NB4 (cell line): ENCODE measurements around the gene COL21A1.

Source experiments
- DNase-seq: peaks from one replicate; pipeline ENCODE4 v3.0.0; 2010; ENCODE audit warnings: low read depth
- H3K4me3 ChIP-seq: one replicate; pipeline ENCODE4 v1.5.1; 2011; ENCODE audit warnings: mild to moderate bottlenecking, low read depth, low read length, moderate library complexity
- MAX ChIP-seq: IDR thresholded peaks from 2 replicates; pipeline ENCODE4 v1.6.1; 2011; ENCODE audit warnings: low read depth, low read length
- MYC ChIP-seq: IDR thresholded peaks from 2 replicates; pipeline ENCODE4 v1.6.1; 2011; ENCODE audit warnings: low read depth, low read length
- POLR2A ChIP-seq: IDR thresholded peaks from 2 replicates; pipeline ENCODE4 v1.6.1; 2011; ENCODE audit warnings: mild to moderate bottlenecking; ENCODE audit not compliant: insufficient read length; ENCODE audit errors: extremely low read depth
- TF ChIP-seq, protein P1 (sequence below): IDR thresholded peaks from one replicate; pipeline ENCODE4 v1.5.1; 2012; ENCODE audit warnings: low read depth, low read length

Gene COL21A1

DNA sequence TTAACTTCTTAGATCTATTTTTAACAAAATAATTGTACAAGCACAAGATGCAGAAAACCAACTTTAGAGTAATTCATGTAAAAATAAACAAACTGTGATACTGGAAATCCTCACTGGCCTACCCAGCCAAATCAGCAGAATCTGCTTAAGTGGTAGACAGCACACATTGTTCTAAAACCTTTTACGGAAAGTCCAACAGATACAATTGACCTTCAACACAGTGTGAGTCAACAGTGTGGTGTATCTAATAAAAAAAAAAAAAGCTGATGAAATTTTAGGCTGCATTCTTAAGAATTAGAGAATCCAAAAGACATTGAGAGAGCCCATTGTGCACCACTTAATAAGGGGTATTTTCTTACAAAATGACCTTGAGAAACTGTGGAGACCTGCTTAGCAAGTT, 174.5 kb downstream of the COL21A1 start:
- no peak for TF ChIP-seq MYC
- TF ChIP-seq MAX: no peak
- no peak for DNase-seq
- H3K4me3 ChIP-seq: no peak overlapping the region

DNA sequence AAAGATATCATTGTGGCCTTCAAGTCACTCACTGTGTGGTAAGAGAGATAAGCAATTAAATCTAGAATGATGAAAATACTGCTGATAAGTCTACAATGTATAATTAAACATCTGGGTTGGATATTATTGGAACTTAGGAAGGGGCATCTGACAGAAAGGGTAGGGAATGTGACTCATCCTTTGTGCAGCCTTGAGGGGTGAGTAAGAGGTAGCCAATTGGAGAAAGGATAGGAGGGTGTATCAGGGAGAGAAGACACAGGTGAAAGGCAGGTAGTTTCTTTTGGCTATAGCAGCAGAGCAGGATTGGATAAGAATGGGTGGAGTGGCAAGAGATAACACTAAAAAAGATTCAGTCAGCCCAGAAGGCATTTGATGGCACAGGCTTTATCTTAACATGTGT, 182.0 kb downstream of the COL21A1 start:
- TF ChIP-seq POLR2A: no peak
- TF ChIP-seq, protein P1, sequence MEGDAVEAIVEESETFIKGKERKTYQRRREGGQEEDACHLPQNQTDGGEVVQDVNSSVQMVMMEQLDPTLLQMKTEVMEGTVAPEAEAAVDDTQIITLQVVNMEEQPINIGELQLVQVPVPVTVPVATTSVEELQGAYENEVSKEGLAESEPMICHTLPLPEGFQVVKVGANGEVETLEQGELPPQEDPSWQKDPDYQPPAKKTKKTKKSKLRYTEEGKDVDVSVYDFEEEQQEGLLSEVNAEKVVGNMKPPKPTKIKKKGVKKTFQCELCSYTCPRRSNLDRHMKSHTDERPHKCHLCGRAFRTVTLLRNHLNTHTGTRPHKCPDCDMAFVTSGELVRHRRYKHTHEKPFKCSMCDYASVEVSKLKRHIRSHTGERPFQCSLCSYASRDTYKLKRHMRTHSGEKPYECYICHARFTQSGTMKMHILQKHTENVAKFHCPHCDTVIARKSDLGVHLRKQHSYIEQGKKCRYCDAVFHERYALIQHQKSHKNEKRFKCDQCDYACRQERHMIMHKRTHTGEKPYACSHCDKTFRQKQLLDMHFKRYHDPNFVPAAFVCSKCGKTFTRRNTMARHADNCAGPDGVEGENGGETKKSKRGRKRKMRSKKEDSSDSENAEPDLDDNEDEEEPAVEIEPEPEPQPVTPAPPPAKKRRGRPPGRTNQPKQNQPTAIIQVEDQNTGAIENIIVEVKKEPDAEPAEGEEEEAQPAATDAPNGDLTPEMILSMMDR: no peak
- TF ChIP-seq MYC: no peak
- no peak for TF ChIP-seq MAX
- H3K4me3 ChIP-seq: no peak overlapping the region
- DNase-seq: no peak

DNA sequence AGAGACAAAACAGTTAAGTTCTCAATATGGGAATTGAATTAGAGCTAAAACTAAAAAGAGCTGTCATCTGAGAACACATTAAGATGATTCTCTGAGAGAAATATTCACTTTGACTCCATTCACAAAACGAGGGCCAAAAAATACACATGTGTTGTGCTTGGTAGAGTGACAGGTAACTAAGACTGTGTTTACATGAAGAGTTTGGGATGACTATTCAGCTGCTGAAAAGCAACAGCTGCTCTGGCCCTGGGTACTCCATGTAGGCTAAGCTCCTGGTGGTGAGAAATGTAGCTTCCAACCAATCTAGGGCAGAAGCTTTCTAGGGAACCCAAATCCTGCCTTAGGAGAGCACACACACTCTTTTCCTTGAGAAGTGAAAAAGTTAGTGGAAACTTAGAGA, 184.5 kb downstream of the COL21A1 start:
- DNase-seq: no peak
- no peak overlapping the region for H3K4me3 ChIP-seq
- TF ChIP-seq POLR2A (no peak), MYC (no peak), MAX (no peak)
- TF ChIP-seq, protein P1: no peak

- H3K4me3 ChIP-seq: no peak overlapping the region
- TF ChIP-seq POLR2A: no peak
- TF ChIP-seq MAX: no peak
- no peak for TF ChIP-seq MYC
- TF ChIP-seq, protein P1: no peak
- DNase-seq: no peak
Observed at GRCh38 chr6:56058636-56059035, 188.7 kb downstream of the COL21A1 start.

DNA sequence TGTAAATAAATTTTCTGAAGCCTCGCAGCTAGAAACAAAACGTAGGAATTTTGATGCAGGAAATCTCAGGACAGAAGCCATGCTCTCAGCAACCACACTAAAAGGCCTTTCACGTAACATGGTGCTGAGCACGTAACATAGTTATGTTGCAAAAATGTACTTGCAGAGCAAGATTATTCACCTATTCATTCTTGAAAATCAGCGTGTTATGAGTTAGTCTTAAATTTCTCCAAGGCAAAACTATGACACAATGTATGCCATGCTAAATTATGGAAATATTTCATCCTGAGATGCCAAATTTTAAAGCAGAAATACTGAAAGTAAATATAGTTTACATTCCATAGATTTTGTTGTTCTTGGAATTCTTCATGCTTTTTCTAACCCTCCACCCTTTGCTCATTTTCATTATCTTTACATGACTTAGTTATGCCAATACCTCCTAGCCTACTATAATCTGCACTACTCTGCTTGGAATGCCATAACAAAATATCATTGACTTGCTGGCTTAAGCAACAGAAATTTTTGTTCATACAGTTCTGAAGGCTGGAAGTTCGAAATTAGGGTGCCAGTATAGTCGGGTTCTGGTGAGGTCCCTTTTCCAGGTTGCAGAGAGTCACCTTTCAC, 192.2 kb downstream of the COL21A1 start:
- TF ChIP-seq MYC: no peak
- no peak for TF ChIP-seq POLR2A
- no peak for TF ChIP-seq MAX
- TF ChIP-seq, protein P1: no peak
- no peak for DNase-seq
- H3K4me3 ChIP-seq: no peak overlapping the region

- no peak for TF ChIP-seq POLR2A
- no peak for TF ChIP-seq MYC
- TF ChIP-seq, protein P1: no peak
- no peak for TF ChIP-seq MAX
- H3K4me3 ChIP-seq: no peak overlapping the region
- DNase-seq: no peak
Observed at GRCh38 chr6:56051202-56051598, 196.2 kb downstream of the COL21A1 start.
